ENCODE data around the gene CPNE8. TPM values are rescaled to one million over a fixed set of nuclear protein-coding genes. Genes with fewer than 3 reads are reported as not detected.

Gene CPNE8
- total RNA-seq, 1 donor from 2014 or later = 1.7 TPM

DNA sequence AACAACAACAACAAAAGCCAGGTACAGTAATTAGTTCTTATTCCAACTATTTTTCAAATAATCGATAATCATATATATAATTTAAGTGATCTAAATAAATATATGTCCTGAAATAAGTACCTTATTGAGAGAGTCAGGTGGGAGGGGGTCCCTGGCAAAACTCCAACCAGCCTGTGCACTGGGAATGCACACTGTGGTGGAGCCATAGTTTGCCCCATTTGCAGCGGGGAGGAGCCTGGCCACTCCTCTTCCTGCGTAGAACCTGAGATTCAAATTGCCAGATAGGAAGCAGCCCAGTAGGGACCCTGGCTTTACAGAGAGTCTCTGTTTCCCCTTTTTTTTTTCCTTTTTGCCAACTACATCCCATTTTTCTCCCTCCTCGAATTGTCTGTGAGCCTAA is 26.4 kb downstream of the CPNE8 start:
- Mint-ChIP-seq H3K36me3 (ENCODE audit: insufficient read depth) (no peaks in the 10 kb centered on the region), H3K27me3 (no peaks in the 10 kb centered on the region), H3K4me3 (ENCODE audit: low read depth) (no peak overlapping the region), H3K4me1 (ENCODE audit: low read depth) (peaks cover 1% of the 10 kb centered on the region), H3K27ac (no peak overlapping the region), H3K9me3 (ENCODE audit: low read depth) (no peaks in the 10 kb centered on the region)
- TF ChIP-seq, protein P1, sequence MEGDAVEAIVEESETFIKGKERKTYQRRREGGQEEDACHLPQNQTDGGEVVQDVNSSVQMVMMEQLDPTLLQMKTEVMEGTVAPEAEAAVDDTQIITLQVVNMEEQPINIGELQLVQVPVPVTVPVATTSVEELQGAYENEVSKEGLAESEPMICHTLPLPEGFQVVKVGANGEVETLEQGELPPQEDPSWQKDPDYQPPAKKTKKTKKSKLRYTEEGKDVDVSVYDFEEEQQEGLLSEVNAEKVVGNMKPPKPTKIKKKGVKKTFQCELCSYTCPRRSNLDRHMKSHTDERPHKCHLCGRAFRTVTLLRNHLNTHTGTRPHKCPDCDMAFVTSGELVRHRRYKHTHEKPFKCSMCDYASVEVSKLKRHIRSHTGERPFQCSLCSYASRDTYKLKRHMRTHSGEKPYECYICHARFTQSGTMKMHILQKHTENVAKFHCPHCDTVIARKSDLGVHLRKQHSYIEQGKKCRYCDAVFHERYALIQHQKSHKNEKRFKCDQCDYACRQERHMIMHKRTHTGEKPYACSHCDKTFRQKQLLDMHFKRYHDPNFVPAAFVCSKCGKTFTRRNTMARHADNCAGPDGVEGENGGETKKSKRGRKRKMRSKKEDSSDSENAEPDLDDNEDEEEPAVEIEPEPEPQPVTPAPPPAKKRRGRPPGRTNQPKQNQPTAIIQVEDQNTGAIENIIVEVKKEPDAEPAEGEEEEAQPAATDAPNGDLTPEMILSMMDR (IDR thresholded peaks at IDR 0.05; ENCODE audit: unreplicated experiment) = no peak
- DNase-seq (ENCODE audit: low spot score, unreplicated experiment) = no peak

DNA sequence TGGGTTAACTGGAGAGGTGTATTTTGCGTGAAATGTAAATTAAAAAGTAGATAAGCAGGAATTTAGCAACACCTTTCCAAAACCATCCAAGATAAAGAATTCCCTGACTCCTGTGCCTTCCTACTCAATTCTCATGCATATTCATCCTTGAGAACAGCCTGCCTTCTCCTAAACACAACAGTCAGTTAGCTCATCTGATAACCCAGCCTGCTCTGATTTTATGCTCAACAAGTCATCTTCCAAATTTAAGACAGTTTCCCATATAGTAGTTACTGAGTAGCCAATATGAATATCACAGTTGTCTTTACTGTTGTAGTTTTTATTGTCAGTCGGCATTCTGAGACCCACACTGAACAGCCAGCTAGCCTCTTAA is 27.1 kb downstream of the CPNE8 start:
- TF ChIP-seq, protein P1 (IDR thresholded peaks at IDR 0.05; ENCODE audit: unreplicated experiment) = no peak
- Mint-ChIP-seq H3K27ac (no peak overlapping the region), H3K4me1 (ENCODE audit: low read depth) (peaks cover 1% of the 10 kb centered on the region), H3K27me3 (no peaks in the 10 kb centered on the region), H3K4me3 (ENCODE audit: low read depth) (no peak overlapping the region), H3K36me3 (ENCODE audit: insufficient read depth) (no peaks in the 10 kb centered on the region), H3K9me3 (ENCODE audit: low read depth) (no peaks in the 10 kb centered on the region)
- no peak for DNase-seq (ENCODE audit: low spot score, unreplicated experiment)

DNA sequence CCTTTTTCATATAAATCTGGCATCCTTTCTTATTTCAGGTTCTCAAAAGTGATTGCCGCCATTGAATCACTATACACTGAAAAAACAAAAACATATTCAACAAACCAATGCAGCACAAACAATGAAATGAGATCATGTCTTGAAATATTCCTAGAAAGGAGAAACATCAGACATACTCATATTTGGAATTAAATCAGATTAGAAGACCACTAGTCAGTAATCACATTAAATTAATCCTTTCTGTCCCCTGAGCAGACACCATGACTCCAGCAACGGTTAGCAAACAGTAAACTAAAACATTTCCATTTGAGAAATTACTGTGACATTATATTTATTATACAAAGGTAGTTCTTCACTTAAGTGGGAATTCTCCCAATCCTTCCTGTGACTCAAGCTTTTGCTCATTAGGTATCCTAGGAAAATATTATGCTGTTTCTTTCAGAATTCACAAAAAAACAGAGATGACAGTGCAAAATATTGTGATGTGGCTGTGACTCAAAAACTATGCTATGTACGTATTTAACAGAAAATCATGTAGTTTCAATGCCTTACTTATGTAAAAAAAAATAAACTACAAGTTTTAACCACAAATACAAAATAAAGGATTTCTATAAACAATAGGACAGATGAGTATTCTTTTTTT is 29.7 kb downstream of the CPNE8 start:
- no peak for DNase-seq (ENCODE audit: low spot score, unreplicated experiment)
- no peaks in the 10 kb centered on the region for H3K9me3 Mint-ChIP-seq (ENCODE audit: low read depth)
- no peaks in the 10 kb centered on the region for H3K27me3 Mint-ChIP-seq
- H3K4me1 Mint-ChIP-seq (ENCODE audit: low read depth) = peaks cover 1% of the 10 kb centered on the region
- TF ChIP-seq, protein P1 (IDR thresholded peaks at IDR 0.05; ENCODE audit: unreplicated experiment) = no peak
- H3K4me3 Mint-ChIP-seq (ENCODE audit: low read depth) = no peak overlapping the region
- no peaks in the 10 kb centered on the region for H3K36me3 Mint-ChIP-seq (ENCODE audit: insufficient read depth)
- H3K27ac Mint-ChIP-seq = no peak overlapping the region

GRCh38 chr12:38872561-38872960 is 32.8 kb downstream of the CPNE8 start:
- Mint-ChIP-seq H3K27me3 (no peaks in the 10 kb centered on the region), H3K27ac (no peak overlapping the region), H3K9me3 (ENCODE audit: low read depth) (no peaks in the 10 kb centered on the region), H3K4me1 (ENCODE audit: low read depth) (no peaks in the 10 kb centered on the region), H3K4me3 (ENCODE audit: low read depth) (no peak overlapping the region), H3K36me3 (ENCODE audit: insufficient read depth) (no peaks in the 10 kb centered on the region)
- TF ChIP-seq, protein P1 (IDR thresholded peaks at IDR 0.05; ENCODE audit: unreplicated experiment) = no peak
- no peak for DNase-seq (ENCODE audit: low spot score, unreplicated experiment)

DNA sequence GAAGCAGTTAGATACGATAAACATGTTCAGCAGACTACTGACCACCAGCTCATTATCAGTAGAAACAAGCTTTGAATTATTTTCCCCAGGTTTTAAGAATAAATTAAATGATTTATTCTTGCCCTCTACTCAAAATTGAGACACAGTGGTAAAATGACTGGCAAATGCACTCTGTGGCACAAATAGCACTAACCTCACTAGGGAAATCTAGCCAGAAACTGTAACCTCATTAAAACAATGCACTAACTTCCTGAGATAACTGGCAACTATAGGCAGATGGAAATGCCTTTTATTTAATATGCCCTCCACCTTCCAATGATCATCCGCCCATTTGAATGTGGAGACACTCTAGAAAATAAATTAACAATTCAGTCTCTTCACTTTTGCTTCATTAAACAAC is 33.2 kb downstream of the CPNE8 start:
- Mint-ChIP-seq H3K27me3 (no peaks in the 10 kb centered on the region), H3K27ac (no peak overlapping the region), H3K4me1 (ENCODE audit: low read depth) (no peaks in the 10 kb centered on the region), H3K4me3 (ENCODE audit: low read depth) (no peak overlapping the region), H3K36me3 (ENCODE audit: insufficient read depth) (no peaks in the 10 kb centered on the region), H3K9me3 (ENCODE audit: low read depth) (no peaks in the 10 kb centered on the region)
- no peak for DNase-seq (ENCODE audit: low spot score, unreplicated experiment)
- TF ChIP-seq, protein P1 (IDR thresholded peaks at IDR 0.05; ENCODE audit: unreplicated experiment) = no peak

Measured in progenitor cell of endocrine pancreas (in vitro differentiated cells).